Measurements from ENCODE around the gene GRK5.

DNA sequence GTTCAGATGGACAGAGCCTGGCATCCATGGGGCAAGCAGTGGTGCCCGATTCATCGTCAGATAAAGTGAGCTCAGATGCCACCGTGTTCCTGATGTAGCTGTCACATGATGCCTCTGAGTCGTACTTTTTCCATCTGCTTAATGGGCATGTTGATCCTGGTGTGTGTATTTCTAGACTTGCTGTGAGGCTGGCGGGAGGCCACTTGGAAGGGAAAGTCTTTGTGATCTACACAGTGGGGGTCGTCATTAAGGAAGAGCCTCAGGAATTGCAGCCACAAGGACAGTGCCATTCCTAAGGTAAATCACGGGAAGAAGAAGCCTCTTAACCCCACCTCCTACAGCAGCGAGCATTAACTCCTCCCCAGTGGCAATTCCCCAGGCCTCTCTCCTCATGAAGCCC is 272.2 kb downstream of the GRK5 start:
- TF ChIP-seq CTCF (conservative IDR thresholded peaks at IDR 0.05; ENCODE audit: low read depth, low read length), result no peak
- TF ChIP-seq EZH2 (IDR thresholded peaks at IDR 0.05; ENCODE audit: low read length, unreplicated experiment), result no peak
